Activated CD8-positive, alpha-beta memory T cell treated with anti-CD3 and anti-CD28 coated beads for 48 hours (primary cell): ENCODE data around the gene FGF13.
A peak's percentile ranks its signal among the peaks of the same experiment; 100 is the strongest.

Experiments used
- DNase-seq, 3 experiments: peaks; one replicate each; pipeline ENCODE4 v3.0.0-alpha.2; 2020; ENCODE audit warnings: low read depth in 2 of 3, low spot score in 2 of 3

The FGF13 gene

GRCh38 chrX:138711399-138712347, at the start of gene FGF13:
Gene FGF13, minus strand, starts transcription at chrX:138711717. Its CDS starts 714 bp downstream, at chrX:138711003.
- DNase-seq: no peak

- DNase-seq: no peak
Observed at GRCh38 chrX:138759217-138759943, 47.9 kb upstream of the FGF13 start.

GRCh38 chrX:138756234-138756633, 44.7 kb upstream of the FGF13 start:
- DNase-seq: no peak

- no peak for DNase-seq
Observed at GRCh38 chrX:138754861-138755260, 43.3 kb upstream of the FGF13 start.

- no peak for DNase-seq
Observed at GRCh38 chrX:138748480-138748879, 37.0 kb upstream of the FGF13 start.

- peak in 1 of 3 experiments; percentile 1 for DNase-seq
Observed at GRCh38 chrX:138745196-138745595, 33.7 kb upstream of the FGF13 start.

- DNase-seq: no peak
Observed at GRCh38 chrX:138742217-138742616, 30.7 kb upstream of the FGF13 start.

GRCh38 chrX:138740341-138740740, 28.8 kb upstream of the FGF13 start:
- no peak for DNase-seq

GRCh38 chrX:138723301-138723700, 11.8 kb upstream of the FGF13 start:
- DNase-seq: no peak

- no peak for DNase-seq
Observed at GRCh38 chrX:138719396-138719795, 7.9 kb upstream of the FGF13 start.

GRCh38 chrX:138718941-138719340, 7.4 kb upstream of the FGF13 start:
- DNase-seq: no peak

GRCh38 chrX:138710866-138711341, 613 bp downstream of the FGF13 start:
- no peak for DNase-seq

GRCh38 chrX:138709886-138710791, 1.4 kb downstream of the FGF13 start:
- DNase-seq: no peak

GRCh38 chrX:138708268-138708667, 3.2 kb downstream of the FGF13 start:
- DNase-seq: no peak

GRCh38 chrX:138704596-138704995, 6.9 kb downstream of the FGF13 start:
- no peak for DNase-seq

GRCh38 chrX:138704101-138704500, 7.4 kb downstream of the FGF13 start:
- no peak for DNase-seq

- DNase-seq: no peak
Observed at GRCh38 chrX:138692591-138692990, 18.9 kb downstream of the FGF13 start.

- no peak for DNase-seq
Observed at GRCh38 chrX:138691186-138691585, 20.3 kb downstream of the FGF13 start.

GRCh38 chrX:138690591-138690990, 20.9 kb downstream of the FGF13 start:
- DNase-seq: no peak

GRCh38 chrX:138683600-138683999, 27.9 kb downstream of the FGF13 start:
- DNase-seq: no peak

- DNase-seq: no peak
Observed at GRCh38 chrX:138669693-138670092, 41.8 kb downstream of the FGF13 start.
